ENCODE measurements around the gene TBC1D9.

Gene TBC1D9

GRCh38 chr4:140769209-140769608 is 13.0 kb upstream of the TBC1D9 start:
- Histone ChIP-seq H3K79me2 (ENCODE audit: low read length) (no peaks in the 10 kb centered on the region), H3K27ac (ENCODE audit: low read length) (no peak overlapping the region), H3K4me2 (ENCODE audit: low read depth, low read length) (no peak overlapping the region), H4K20me1 (ENCODE audit: insufficient read depth, low read length) (no peaks in the 10 kb centered on the region), H3K4me3 (ENCODE audit: low read length) (no peak overlapping the region), H3K9me3 (replicated peaks; ENCODE audit: insufficient read depth, low read length) (no peaks in the 10 kb centered on the region), H3K4me1 (ENCODE audit: low read length) (no peaks in the 10 kb centered on the region), H3K9ac (ENCODE audit: low read length) (no peak overlapping the region), H2AFZ (ENCODE audit: low read length) (no peak overlapping the region), H3K36me3 (replicated peaks; ENCODE audit: insufficient read depth, low read length) (no peaks in the 10 kb centered on the region), H3K27me3 (replicated peaks; ENCODE audit: insufficient read depth, low read length) (no peaks in the 10 kb centered on the region), H3K9me2 (replicated peaks; ENCODE audit: insufficient read depth, low read length) (no peaks in the 10 kb centered on the region), H3F3A (ENCODE audit: insufficient read depth, low read length) (no peaks in the 10 kb centered on the region)
- no peak for DNase-seq
- no peak for TF ChIP-seq CTCF (IDR thresholded peaks at IDR 0.05; ENCODE audit: low read length)
- TF ChIP-seq EZH2phosphoT487 (IDR thresholded peaks at IDR 0.05; ENCODE audit: low read length): no peak
- TF ChIP-seq EZH2 (optimal IDR thresholded peaks at IDR 0.05; ENCODE audit: low read depth, low read length): no peak

- Histone ChIP-seq H3K27me3 (replicated peaks; ENCODE audit: insufficient read depth, low read length) (no peaks in the 10 kb centered on the region), H3K4me3 (ENCODE audit: low read length) (no peak overlapping the region)
Measured at GRCh38 chr4:140764785-140765392, 8.7 kb upstream of the TBC1D9 start.

DNA sequence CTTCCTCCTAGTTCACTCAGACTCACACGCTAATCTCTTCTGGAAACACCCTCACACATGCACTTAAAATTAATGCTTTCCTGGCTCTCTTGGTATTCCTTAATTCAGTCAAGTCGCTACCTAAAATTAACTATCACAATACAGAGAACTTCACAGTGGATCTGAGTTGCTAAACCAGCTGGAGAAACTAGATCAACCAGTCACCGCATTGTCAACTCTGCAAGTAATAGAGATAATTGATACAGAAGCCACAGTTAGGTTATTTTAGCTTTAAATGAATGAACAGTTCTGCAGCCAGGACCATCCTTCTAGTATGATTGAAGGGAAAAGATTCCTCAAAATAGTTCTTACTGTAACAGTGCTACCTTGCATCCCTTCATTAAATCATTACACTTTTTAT is 6.0 kb upstream of the TBC1D9 start:
- Histone ChIP-seq H3K27ac (ENCODE audit: low read length) (no peak overlapping the region), H3K36me3 (replicated peaks; ENCODE audit: insufficient read depth, low read length) (no peaks in the 10 kb centered on the region), H4K20me1 (ENCODE audit: insufficient read depth, low read length) (no peaks in the 10 kb centered on the region), H2AFZ (ENCODE audit: low read length) (no peak overlapping the region), H3K79me2 (ENCODE audit: low read length) (no peaks in the 10 kb centered on the region), H3K4me3 (ENCODE audit: low read length) (no peak overlapping the region), H3K9me2 (replicated peaks; ENCODE audit: insufficient read depth, low read length) (no peaks in the 10 kb centered on the region), H3K9ac (ENCODE audit: low read length) (no peak overlapping the region), H3K9me3 (replicated peaks; ENCODE audit: insufficient read depth, low read length) (no peaks in the 10 kb centered on the region), H3K4me1 (ENCODE audit: low read length) (peaks cover 23% of the 10 kb centered on the region), H3K4me2 (ENCODE audit: low read depth, low read length) (no peak overlapping the region), H3K27me3 (replicated peaks; ENCODE audit: insufficient read depth, low read length) (no peaks in the 10 kb centered on the region), H3F3A (ENCODE audit: insufficient read depth, low read length) (no peaks in the 10 kb centered on the region)
- no peak for DNase-seq
- TF ChIP-seq EZH2phosphoT487 (IDR thresholded peaks at IDR 0.05; ENCODE audit: low read length) (no peak), EZH2 (optimal IDR thresholded peaks at IDR 0.05; ENCODE audit: low read depth, low read length) (no peak), CTCF (IDR thresholded peaks at IDR 0.05; ENCODE audit: low read length) (no peak)

More at GRCh38 chr4:140764785-140765392, 8.7 kb upstream of the TBC1D9 start:
- Histone ChIP-seq H4K20me1 (ENCODE audit: insufficient read depth, low read length) (no peaks in the 10 kb centered on the region), H3K4me1 (ENCODE audit: low read length) (peaks cover 14% of the 10 kb centered on the region), H3K27ac (ENCODE audit: low read length) (no peak overlapping the region), H3K36me3 (replicated peaks; ENCODE audit: insufficient read depth, low read length) (no peaks in the 10 kb centered on the region), H3K9me3 (replicated peaks; ENCODE audit: insufficient read depth, low read length) (no peaks in the 10 kb centered on the region), H3F3A (ENCODE audit: insufficient read depth, low read length) (no peaks in the 10 kb centered on the region), H2AFZ (ENCODE audit: low read length) (no peak overlapping the region), H3K79me2 (ENCODE audit: low read length) (no peaks in the 10 kb centered on the region), H3K4me2 (ENCODE audit: low read depth, low read length) (no peak overlapping the region), H3K9ac (ENCODE audit: low read length) (no peak overlapping the region), H3K9me2 (replicated peaks; ENCODE audit: insufficient read depth, low read length) (no peaks in the 10 kb centered on the region)
- TF ChIP-seq EZH2phosphoT487 (IDR thresholded peaks at IDR 0.05; ENCODE audit: low read length) (no peak), EZH2 (optimal IDR thresholded peaks at IDR 0.05; ENCODE audit: low read depth, low read length) (no peak), CTCF (IDR thresholded peaks at IDR 0.05; ENCODE audit: low read length) (no peak)
- DNase-seq: no peak

Data from MM.1S (cell line).